HCT116 (cell line): ENCODE results near the gene CHD8. TPM values are rescaled to one million over a fixed set of nuclear protein-coding genes. Genes with fewer than 3 reads are reported as not detected.

Experiments used
- ATAC-seq: fragments of 200-7000 bp; cut with Tn5 transposase; 2 replicates; pipeline ENCODE4 v1.9.1; 2020; ENCODE audit warnings: mild to moderate bottlenecking, moderate library complexity
- BruUV-seq: library from RNA; stranded (reverse); fragments of 400-500 nt; replicated peaks from 2 replicates; lab custom pipeline; 2021; lab: Mats Ljungman, UMichigan
- CTCF ChIA-PET: fragments of 300-600 bp; sonication (Branson Sonifier 250); formaldehyde crosslinking; loops from one replicate; lab custom pipeline; 2021; ENCODE audit warnings: antibody characterized with exemption; lab: Charles Lee
- POLR2A ChIA-PET: fragments of 300-600, 350-600 bp; sonication (Branson Sonifier 250); formaldehyde crosslinking; loops from one replicate; lab custom pipeline; 2021; ENCODE audit warnings: antibody characterized with exemption; lab: Charles Lee
- RAD21 ChIA-PET, 2 experiments: fragments of 300-600 bp; sonication (Branson Sonifier 250); formaldehyde crosslinking; loops; one replicate each; lab custom pipeline; 2023; ENCODE audit warnings: low total read pairs in 2 of 2; ENCODE audit not compliant: uncharacterized antibody in 2 of 2, unreplicated experiment in 2 of 2, low non-redundant PET in 1 of 2; lab: Charles Lee
- DNase-seq: peaks from one replicate; pipeline ENCODE4 v3.0.0-alpha.2; 2010; ENCODE audit warnings: low read depth, low spot score
- H2AFZ ChIP-seq: fragments of 200-600 bp; shearing (Covaris generic), sonication (generic); 2 replicates; pipeline ENCODE4 v1.6.1; 2017; ENCODE audit warnings: low read depth, mixed run types, mixed read lengths, antibody characterized with exemption, low read length; ENCODE audit not compliant: poor library complexity, severe bottlenecking
- H3K27ac ChIP-seq: 2 replicates; pipeline ENCODE4 v1.5.1; 2012; ENCODE audit warnings: low read depth, low read length
- H3K27me3 ChIP-seq: fragments of 200-600 bp; sonication (generic); 2 replicates; pipeline ENCODE4 v1.6.1; 2016; ENCODE audit warnings: mixed run types, low read length, mixed read lengths; ENCODE audit not compliant: insufficient read depth
- H3K36me3 ChIP-seq, 2 experiments: fragments of 200-500 bp in 1 of 2; fragments of 200-600 bp in 1 of 2; sonication (Bioruptor generic) in 1 of 2; sonication (generic) in 1 of 2; 2 replicates each; pipeline versions ENCODE4 v1.5.1 to v1.6.1; 2014 to 2016; ENCODE audit warnings: low read length in 2 of 2, inconsistent platforms in 1 of 2, mixed read lengths in 1 of 2, mixed run types in 1 of 2; ENCODE audit not compliant: insufficient read depth in 2 of 2, control insufficient read depth in 1 of 2
- H3K4me1 ChIP-seq, 2 experiments: fragments of 200-600 bp in 1 of 2; sonication (generic) in 1 of 2; 2 replicates each; pipeline versions ENCODE4 v1.5.1 to v1.6.1; 2012 to 2017; ENCODE audit warnings: low read length in 2 of 2, inconsistent platforms in 1 of 2, mild to moderate bottlenecking in 1 of 2, mixed read lengths in 1 of 2, mixed run types in 1 of 2, moderate library complexity in 1 of 2; ENCODE audit not compliant: insufficient read depth in 2 of 2, control insufficient read depth in 1 of 2
- H3K4me2 ChIP-seq: fragments of 200-600 bp; sonication (generic); 2 replicates; pipeline ENCODE4 v1.6.1; 2017; ENCODE audit warnings: mixed run types, low read length, mixed read lengths
- H3K4me3 ChIP-seq, 2 experiments: fragments of 200-600 bp in 1 of 2; sonication (generic) in 1 of 2; replicated peaks in 1 of 2; 2 replicates each; pipeline ENCODE4 v1.5.1; 2011 to 2016; ENCODE audit warnings: low read length in 2 of 2, control low read depth in 1 of 2, low read depth in 1 of 2, mild to moderate bottlenecking in 1 of 2, mixed read lengths in 1 of 2, mixed run types in 1 of 2
- H3K79me2 ChIP-seq: fragments of 200-600 bp; sonication (generic); 2 replicates; pipeline ENCODE4 v1.6.1; 2017; ENCODE audit warnings: mild to moderate bottlenecking, mixed run types, low read length, moderate library complexity, mixed read lengths; ENCODE audit not compliant: insufficient read depth
- H3K9ac ChIP-seq: fragments of 200-600 bp; sonication (generic); 2 replicates; pipeline ENCODE4 v1.6.1; 2016; ENCODE audit warnings: low read length, mixed read lengths
- H3K9me2 ChIP-seq: fragments of 200-600 bp; sonication (generic), shearing (Covaris generic); 2 replicates; pipeline ENCODE4 v1.6.1; 2017; ENCODE audit warnings: mixed run types, mild to moderate bottlenecking, moderate library complexity; ENCODE audit not compliant: insufficient read depth
- H3K9me3 ChIP-seq, 2 experiments: fragments of 200-500 bp in 1 of 2; fragments of 200-600 bp in 1 of 2; sonication (Bioruptor generic) in 1 of 2; sonication (generic) in 1 of 2; 2 replicates each; pipeline ENCODE4 v1.6.1; 2014 to 2017; ENCODE audit warnings: low read length in 2 of 2, mixed read lengths in 2 of 2, inconsistent platforms in 1 of 2, low read depth in 1 of 2, mild to moderate bottlenecking in 1 of 2, mixed run types in 1 of 2, moderate library complexity in 1 of 2; ENCODE audit not compliant: control insufficient read depth in 1 of 2, insufficient read depth in 1 of 2
- H4K20me1 ChIP-seq: fragments of 200-600 bp; sonication (generic), shearing (Covaris generic); 2 replicates; pipeline ENCODE4 v1.6.1; 2017; ENCODE audit warnings: mixed run types, mild to moderate bottlenecking, moderate library complexity; ENCODE audit not compliant: insufficient read depth
- ATF3 ChIP-seq: IDR thresholded peaks from 2 replicates; pipeline ENCODE4 v1.6.1; 2012
- CBX3 ChIP-seq: IDR thresholded peaks from 2 replicates; pipeline ENCODE4 v1.6.1; 2012; ENCODE audit warnings: low read depth
- CEBPB ChIP-seq: IDR thresholded peaks from 2 replicates; pipeline ENCODE4 v1.6.1; 2012; ENCODE audit warnings: low read depth
- EZH2phosphoT487 ChIP-seq: fragments of 200-600 bp; IDR thresholded peaks from 2 replicates; pipeline ENCODE4 v1.6.1; 2018; ENCODE audit warnings: antibody characterized with exemption, borderline replicate concordance
- FOSL1 ChIP-seq: IDR thresholded peaks from 2 replicates; pipeline ENCODE4 v1.6.1; 2012; ENCODE audit warnings: low read depth
- JUND ChIP-seq: IDR thresholded peaks from 2 replicates; pipeline ENCODE4 v1.6.1; 2012
- POLR2A ChIP-seq: IDR thresholded peaks from 2 replicates; pipeline ENCODE4 v1.7.0; 2011; ENCODE audit warnings: borderline replicate concordance; ENCODE audit not compliant: insufficient read depth, insufficient read length; ENCODE audit errors: extremely low read depth
- POLR2AphosphoS5 ChIP-seq: IDR thresholded peaks from 2 replicates; pipeline ENCODE4 v1.6.1; 2011; ENCODE audit warnings: mild to moderate bottlenecking, low read depth, low read length, moderate library complexity
- SIN3A ChIP-seq: IDR thresholded peaks from 2 replicates; pipeline ENCODE4 v1.6.1; 2012; ENCODE audit warnings: low read depth
- SP1 ChIP-seq: IDR thresholded peaks from 2 replicates; pipeline ENCODE4 v1.6.1; 2012; ENCODE audit warnings: low read depth
- SRF ChIP-seq: IDR thresholded peaks from 2 replicates; pipeline ENCODE4 v1.6.1; 2012; ENCODE audit warnings: low read depth
- TCF7L2 ChIP-seq: IDR thresholded peaks from 2 replicates; pipeline ENCODE4 v1.7.0; 2011; ENCODE audit warnings: borderline replicate concordance, inconsistent platforms; ENCODE audit not compliant: insufficient read depth, insufficient read length; ENCODE audit errors: extremely low read depth
- YY1 ChIP-seq: IDR thresholded peaks from 2 replicates; pipeline ENCODE4 v1.6.1; 2011; ENCODE audit warnings: low read length, low read depth, moderate library complexity, mild to moderate bottlenecking; ENCODE audit not compliant: insufficient replicate concordance; ENCODE audit errors: extremely low read depth
- ZNF274 ChIP-seq: fragments of 200-500 bp; sonication (Bioruptor generic); IDR thresholded peaks from 2 replicates; pipeline ENCODE4 v1.6.1; 2014; ENCODE audit warnings: mild to moderate bottlenecking, low read depth, low read length, inconsistent platforms
- intact Hi-C: fragments of 100-400 bp; cut with micrococcal nuclease; formaldehyde crosslinking; loops from 2 replicates; pipeline ENCODE4 v1.10.0; 2022
- total RNA-seq: library from RNA; stranded (reverse); gene quantifications from one replicate; pipeline ENCODE4 v1.2.1, GENCODE V29; 2021; ENCODE audit not compliant: unreplicated experiment

CHD8 gene
- total RNA-seq, 1 experiment from 2014 or later: 46.8 TPM

GRCh38 chr14:21475767-21476522 lies 20.0 kb upstream of the CHD8 start:
- peak overlapping the region; percentile 79 for H3K9ac ChIP-seq
- TSS peak; percentile 74 for BruUV-seq
- ATAC-seq: peak; percentile 33
- RAD21 ChIA-PET: no interaction called here
- CTCF ChIA-PET: interaction anchor here (0.5 to 2.7 kb wide), 6 partner anchors 12 to 217 kb away, joined by 3 to 8 read pairs (median 4); partner anchors contain the start of genes CHD8 and SUPT16H
- no peaks in the 10 kb centered on the region for H4K20me1 ChIP-seq
- POLR2A ChIA-PET: interaction anchor here (0.8 to 1.3 kb wide), 2 partner anchors 20 to 66 kb away, joined by 3 to 9 read pairs; partner anchors contain the start of gene CHD8
- peak; percentile 18 for DNase-seq
- no peak for TF ChIP-seq SP1
- TF ChIP-seq ATF3: no peak
- no peak for TF ChIP-seq EZH2phosphoT487
- no peak; the same call in 1 of the 2 replicates for TF ChIP-seq SIN3A
- TF ChIP-seq TCF7L2: no peak
- no peak for TF ChIP-seq JUND
- TF ChIP-seq POLR2AphosphoS5: no peak
- TF ChIP-seq CBX3: no peak
- no peak for TF ChIP-seq SRF
- H3K9me3 ChIP-seq: no peaks in the 10 kb centered on the region
- intact Hi-C loops: loop anchor here (1.0 to 2.0 kb wide), 3 partner anchors 20 to 39 kb away; partner anchors contain the start of genes CHD8 and METTL3
- H3K27ac ChIP-seq: peak overlapping the region; percentile 46
- H3K4me1 ChIP-seq: peaks cover 8 to 14% of the 10 kb centered on the region in 2 experiments
- peak overlapping the region; percentile 78 for H3K4me2 ChIP-seq
- H3K79me2 ChIP-seq: peaks cover 43% of the 10 kb centered on the region
- no peaks in the 10 kb centered on the region for H3K9me2 ChIP-seq
- H3K36me3 ChIP-seq: peaks cover 5 to 13% of the 10 kb centered on the region in 2 experiments; a peak in 2 of 4 replicates
- H3K27me3 ChIP-seq: no peaks in the 10 kb centered on the region
- peak overlapping the region; percentile 97 to 99 for H3K4me3 ChIP-seq
- H2AFZ ChIP-seq: peak overlapping the region; percentile 81

GRCh38 chr14:21467616-21468015 lies 11.7 kb upstream of the CHD8 start:
- Histone ChIP-seq H3K4me3 (no peak overlapping the region), H3K36me3 (peaks cover 12 to 22% of the 10 kb centered on the region in 2 experiments; a peak in 3 of 4 replicates), H3K27ac (no peak overlapping the region), H3K4me1 (no peaks in the 10 kb centered on the region), H3K79me2 (no peaks in the 10 kb centered on the region), H3K9me3 (no peaks in the 10 kb centered on the region), H3K27me3 (no peaks in the 10 kb centered on the region), H3K9ac (no peak overlapping the region), H3K9me2 (no peaks in the 10 kb centered on the region), H4K20me1 (no peaks in the 10 kb centered on the region)
- RAD21 ChIA-PET: no interaction called here
- ATAC-seq (no peak), DNase-seq (no peak)
- intact Hi-C loops: no loop called here
- no TSS peak for BruUV-seq
- CTCF ChIA-PET: no interaction called here
- TF ChIP-seq JUND (no peak), EZH2phosphoT487 (no peak), FOSL1 (no peak), ZNF274 (no peak), POLR2AphosphoS5 (no peak), YY1 (no peak), SIN3A (no peak), SRF (no peak), CBX3 (no peak), CEBPB (no peak), POLR2A (no peak)
- TF ChIP-seq, all 23 proteins: peak for 0
- Histone ChIP-seq H3K4me2 (no peak overlapping the region), H2AFZ (no peak overlapping the region)
- POLR2A ChIA-PET: no interaction called here
